ENCODE data around the gene RPUSD4.
"Not testable (repeated sequence)": the region's sequence is repeated elsewhere in the genome, so short reads cannot be mapped to it uniquely, and the experiment has no call there.

Gene RPUSD4, protein sequence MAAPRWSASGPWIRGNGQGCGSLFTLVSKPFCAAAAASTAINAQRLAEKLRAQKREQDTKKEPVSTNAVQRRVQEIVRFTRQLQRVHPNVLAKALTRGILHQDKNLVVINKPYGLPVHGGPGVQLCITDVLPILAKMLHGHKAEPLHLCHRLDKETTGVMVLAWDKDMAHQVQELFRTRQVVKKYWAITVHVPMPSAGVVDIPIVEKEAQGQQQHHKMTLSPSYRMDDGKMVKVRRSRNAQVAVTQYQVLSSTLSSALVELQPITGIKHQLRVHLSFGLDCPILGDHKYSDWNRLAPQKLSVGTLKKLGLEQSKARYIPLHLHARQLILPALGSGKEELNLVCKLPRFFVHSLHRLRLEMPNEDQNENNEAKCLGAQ

GRCh38 chr11:126211236-126212088 is at the start of gene RPUSD4, which contains the start of gene FAM118B:
TSS of gene RPUSD4 (minus strand) at chr11:126211650. CDS start at chr11:126211638, 12 bp downstream.
TSS of gene FAM118B (plus strand) at chr11:126211782. CDS start at chr11:126235002, 23,220 bp downstream.
- DNase-seq: peak; percentile 62

DNA sequence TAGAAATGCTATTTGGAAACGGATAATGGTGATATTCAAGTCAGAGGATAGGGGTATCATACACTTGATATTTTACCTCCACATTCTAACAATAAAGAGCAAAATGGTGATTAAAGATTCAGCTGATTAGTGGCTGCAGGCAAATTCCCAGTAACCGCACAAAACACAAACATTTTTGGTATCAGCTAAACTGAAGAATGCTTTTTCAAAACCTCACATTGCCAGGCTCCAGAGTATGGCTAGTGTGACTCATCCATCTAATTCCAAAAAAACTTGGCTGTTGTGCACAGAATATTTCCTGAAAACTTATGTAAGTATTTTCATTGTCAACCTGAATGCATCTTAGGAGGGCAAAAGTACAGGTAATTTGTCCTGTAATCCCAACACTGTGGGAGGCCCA is 46.3 kb upstream of the RPUSD4 start:
- no peak for DNase-seq

DNA sequence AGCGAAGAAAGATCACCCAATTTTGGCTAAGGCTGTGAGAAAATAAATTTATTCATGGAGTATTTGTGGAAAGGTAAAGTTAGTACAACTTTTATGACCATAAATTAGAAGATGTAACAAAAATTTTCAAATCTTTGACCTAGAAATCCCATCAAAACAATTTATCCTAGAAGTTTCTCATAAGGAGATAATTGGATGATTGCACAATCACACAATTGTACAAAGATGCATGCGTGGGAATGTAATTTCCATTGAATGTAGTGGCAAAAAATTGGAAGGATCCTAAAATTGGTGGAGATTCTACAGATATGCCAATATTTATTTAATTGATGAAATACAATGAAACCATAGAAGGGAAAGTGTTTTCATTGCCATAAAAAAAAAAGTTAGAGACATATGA is 45.7 kb upstream of the RPUSD4 start:
- no peak for DNase-seq

- DNase-seq: no peak
Measured at GRCh38 chr11:126256216-126256615, 44.8 kb upstream of the RPUSD4 start.

DNA sequence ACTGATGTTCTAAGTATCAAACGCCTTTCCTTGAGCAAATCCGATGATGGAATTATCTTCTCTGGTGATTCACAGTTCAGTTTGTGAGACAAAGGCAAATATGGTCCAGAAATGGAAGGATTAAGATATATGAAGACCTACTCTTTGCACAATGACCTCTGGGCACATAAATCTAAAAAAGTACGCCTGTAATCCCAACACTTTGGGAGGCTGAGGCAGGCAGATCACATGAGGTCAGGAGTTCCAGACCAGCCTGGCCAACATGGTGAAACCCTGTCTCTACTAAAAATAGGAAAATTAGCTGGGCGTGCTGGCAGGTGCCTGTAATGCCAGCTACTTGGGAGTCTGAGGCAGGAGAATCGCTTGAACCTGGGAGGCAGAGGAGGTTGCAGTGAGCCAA is 44.1 kb upstream of the RPUSD4 start:
- not testable (repeated sequence) for DNase-seq

DNA sequence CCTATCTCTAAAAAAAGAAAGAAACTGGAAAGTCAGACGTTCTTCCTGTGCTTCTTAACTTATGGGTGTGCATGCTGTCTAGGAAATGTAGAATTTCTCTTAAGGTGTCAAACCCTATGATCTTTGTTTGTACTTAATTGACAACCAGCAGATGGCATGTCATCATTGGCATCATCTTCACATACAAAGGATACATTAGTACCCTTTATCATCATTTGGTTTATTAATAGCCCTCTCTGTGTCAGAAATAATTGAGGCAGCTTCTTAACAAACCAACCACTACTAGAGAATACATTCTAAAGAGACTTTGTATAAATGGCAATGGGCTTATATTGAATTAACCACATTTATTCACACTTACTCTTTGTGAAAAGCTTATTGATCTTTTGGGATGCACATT is 43.4 kb upstream of the RPUSD4 start:
- DNase-seq: no peak

- DNase-seq: no peak
Measured at GRCh38 chr11:126253265-126253664, 41.8 kb upstream of the RPUSD4 start.

DNA sequence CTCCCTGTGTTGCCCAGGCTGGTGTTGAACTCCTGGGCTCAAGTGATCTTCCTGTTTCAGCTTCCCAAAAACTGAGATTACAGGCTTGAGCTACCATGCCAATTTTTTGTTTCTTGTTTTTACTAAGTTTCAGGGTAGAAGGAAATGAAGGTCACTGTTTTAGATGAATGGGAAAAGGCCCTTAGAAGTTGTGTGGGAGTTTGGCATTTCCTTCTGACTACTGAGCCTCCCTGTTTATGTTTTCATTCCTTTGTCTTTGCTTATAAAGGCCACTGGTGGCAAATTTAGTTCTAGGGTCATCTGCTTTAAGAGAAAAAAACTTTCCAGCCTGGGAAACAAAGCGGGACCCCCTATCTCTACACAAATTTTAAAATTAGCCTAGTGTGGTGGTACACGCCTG is 35.2 kb upstream of the RPUSD4 start:
- DNase-seq: no peak

GRCh38 chr11:126233391-126233790 is 21.9 kb upstream of the RPUSD4 start:
- no peak for DNase-seq

DNA sequence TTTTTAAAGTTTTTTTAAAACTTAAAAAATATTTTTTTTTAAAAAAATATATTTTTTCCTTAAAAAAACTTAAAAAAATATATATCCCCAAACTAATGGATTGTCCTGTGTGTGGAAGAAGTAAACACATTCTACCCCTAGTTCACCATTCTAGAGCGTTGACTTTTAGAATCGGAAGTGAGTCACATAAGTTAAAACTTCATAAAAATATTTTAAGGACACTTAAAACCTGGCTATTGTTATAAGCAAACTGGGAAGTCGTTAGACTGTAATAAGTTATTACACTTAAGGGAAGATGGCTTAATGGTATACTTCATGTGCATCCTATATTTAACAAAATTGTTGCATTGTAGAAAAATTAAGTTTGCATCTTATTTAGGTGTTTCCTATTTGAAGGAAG is 21.2 kb upstream of the RPUSD4 start:
- no peak for DNase-seq

DNA sequence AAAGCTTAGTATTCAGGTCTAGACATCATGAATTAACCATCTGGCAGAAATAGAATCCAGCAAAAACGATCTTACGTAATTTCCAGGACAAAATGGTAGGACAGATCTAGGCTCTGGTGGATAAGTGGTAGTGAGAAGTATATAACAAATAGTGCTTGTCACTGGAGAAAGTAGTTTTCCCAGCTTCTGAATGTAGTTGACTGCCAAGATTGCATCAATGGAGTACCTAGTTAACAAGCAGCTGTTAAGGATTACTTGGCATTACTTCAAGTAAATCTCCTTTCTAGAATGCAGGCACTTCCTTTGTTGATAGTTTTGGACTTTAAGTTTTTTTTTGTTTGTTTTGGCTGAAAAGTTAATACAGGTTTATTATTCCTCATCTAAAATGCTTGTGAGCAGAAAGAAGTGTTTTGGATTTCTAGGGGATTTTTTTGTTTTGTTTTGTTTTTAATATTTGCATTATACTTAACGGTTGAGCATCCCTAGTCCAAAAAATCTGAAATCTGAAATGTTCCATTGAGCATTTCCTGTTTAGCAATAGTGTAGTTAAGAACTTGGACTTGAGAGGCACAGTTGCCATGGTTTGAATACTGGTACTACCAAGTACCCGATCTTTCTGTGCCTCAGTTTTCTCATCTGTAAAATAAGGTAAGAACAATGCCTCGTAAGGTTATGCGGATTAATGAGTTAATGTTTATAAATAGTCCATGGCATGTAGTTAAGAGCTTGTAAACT is 20.4 kb upstream of the RPUSD4 start:
- DNase-seq: no peak

DNA sequence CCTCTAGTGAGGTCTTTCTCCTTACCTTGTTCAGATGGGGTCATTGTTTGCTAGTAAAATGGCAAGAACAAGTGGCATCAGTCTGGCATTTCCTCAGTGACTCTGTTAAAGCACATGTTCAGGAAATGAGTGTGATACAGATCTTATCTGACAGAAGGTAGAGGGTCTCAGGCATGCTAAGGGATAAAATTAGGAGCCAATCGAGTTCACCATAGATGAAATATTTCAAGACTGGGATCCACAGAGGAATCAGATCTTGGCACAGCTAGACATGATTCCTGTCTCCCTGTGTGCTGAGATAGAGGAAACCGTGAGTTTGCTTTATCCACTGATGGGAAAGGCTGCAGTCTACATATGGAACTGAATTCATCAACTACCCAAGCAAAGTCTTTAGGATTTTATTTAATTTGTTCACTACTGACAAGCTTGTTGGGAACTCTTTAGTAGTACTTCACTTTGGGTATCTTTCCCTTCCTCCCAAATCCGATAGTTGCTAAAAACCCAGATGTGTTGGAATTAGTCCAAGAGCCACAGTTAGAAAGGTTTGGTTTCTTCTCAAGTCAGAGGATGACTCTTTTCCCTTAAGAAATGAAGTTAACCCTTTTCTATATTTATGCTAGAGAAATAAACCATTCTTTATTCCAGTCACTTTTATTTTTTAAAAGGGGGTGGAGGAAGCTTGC is 18.5 kb upstream of the RPUSD4 start:
- no peak for DNase-seq

DNA sequence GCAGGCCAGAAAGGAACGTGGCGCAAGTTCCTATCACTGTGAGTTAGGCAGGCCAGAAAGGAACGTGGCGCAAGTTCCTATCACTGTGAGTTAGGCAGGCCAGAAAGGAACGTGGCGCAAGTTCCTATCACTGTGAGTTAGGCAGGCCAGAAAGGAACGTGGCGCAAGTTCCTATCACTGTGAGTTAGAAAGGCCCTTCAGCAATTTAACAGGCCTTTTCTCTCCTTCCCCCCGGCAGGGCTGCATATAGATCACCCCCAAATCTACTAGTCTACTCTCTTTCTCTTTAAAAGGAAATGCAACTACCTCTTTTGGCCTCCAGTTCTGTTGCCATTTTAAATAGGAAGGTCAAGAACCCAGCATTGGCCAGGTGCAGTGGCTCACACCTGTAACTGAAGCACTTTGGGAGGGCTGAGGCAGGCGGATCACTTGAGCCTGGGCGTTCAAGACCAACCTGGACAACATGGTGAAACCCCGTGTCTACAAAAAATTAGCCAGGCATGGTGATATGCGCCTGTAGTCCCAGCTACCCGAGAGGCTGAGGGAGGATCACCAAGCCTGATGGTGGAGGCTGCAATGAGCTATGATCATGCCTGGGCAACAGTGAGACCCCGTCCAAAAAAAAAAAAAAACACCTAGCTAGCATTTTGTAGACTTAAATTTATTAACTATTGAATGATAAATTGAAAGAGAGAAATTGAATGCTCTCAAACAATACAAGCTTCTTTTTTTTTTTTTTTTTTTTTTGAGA is 15.1 kb upstream of the RPUSD4 start:
- DNase-seq: no peak

GRCh38 chr11:126225295-126225665 is 13.8 kb upstream of the RPUSD4 start:
- no peak for DNase-seq

DNA sequence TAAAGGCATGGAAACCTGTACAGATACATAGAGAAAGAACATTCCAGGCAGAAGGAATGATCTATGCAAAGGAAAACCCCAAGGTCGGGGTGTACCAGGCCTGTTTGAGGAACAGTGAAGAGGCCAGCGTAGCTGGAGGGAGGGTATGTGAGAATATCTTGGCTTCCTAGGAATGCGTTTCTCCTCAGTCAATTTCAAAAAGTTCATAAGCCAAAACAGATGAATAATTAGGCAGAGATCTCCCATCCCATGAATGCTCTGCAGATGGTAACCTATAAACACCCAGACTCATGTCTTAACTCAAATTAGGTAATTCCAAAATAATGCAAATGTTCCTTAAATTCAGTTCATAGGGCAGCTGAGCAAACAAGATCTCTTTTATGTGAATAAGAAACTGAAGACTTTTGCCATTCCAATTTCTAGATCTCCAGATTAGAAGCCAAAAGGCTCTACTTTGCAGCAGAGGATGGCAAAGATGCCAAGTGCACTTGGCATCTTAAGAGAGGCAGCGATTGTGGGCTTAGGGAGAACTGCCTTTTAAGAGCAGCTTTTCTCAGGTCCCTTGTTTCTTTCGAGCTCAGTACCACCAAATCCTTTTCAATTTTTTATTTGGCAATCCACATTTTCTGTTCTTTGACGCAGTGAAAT is 13.3 kb upstream of the RPUSD4 start:
- DNase-seq: no peak

GRCh38 chr11:126219547-126219946 is 8.1 kb upstream of the RPUSD4 start:
- no peak for DNase-seq

DNA sequence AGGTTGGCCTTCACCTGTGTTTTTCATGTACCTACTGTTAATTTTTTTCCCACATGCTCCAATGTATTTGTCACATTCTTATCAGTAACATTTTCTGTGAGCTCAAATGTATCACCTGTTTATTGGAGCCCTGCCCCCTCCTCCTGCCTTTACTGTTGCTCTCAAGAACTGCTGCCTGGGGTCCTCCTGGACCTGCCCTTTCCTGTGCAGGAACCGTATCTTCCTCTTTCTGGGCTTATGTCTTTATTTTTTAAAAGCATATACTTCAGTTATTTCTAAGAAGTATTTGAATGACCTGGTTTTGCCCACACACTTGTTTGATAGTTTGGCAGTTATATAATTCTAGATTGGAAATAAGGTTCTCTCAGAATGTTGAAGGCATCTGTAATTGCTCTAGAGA is 6.0 kb upstream of the RPUSD4 start:
- no peak for DNase-seq

- no peak for DNase-seq
Measured at GRCh38 chr11:126216526-126217305, 5.3 kb upstream of the RPUSD4 start.

- DNase-seq: no peak
Measured at GRCh38 chr11:126214841-126215240, 3.4 kb upstream of the RPUSD4 start.

DNA sequence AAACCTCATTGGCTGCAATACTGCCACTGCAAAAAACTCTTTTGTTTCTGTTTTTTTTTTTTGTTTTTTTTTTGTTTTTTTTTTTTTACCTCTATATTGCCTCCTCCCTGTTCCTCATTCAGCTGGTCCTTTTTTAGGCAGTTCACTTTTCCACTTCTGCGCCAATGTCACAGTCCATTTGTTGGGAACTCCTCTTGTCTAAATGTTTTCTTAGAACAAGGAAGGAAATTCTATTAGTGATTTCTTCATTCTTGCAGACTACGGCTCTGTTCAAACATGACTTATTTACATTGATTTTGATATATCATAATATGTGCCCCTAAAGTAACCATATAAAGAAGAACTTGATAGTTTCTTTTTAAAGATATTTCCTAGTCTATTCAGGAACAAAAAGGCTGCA is 3.0 kb upstream of the RPUSD4 start:
- no peak for DNase-seq
